HepG2 (cell line): ENCODE results near the gene SNX21. TPM values are rescaled to one million over a fixed set of nuclear protein-coding genes. Genes with fewer than 3 reads are reported as not detected.
A peak's percentile ranks its signal among the peaks of the same experiment; 100 is the strongest.

Experiments used
- BCL3 ChIP-seq: sonication (generic); formaldehyde crosslinking; IDR thresholded peaks from 2 replicates; pipeline ENCODE4 v1.5.1; 2020; ENCODE audit warnings: mild to moderate bottlenecking, missing genetic modification reagents, moderate library complexity
- CBFB ChIP-seq: sonication (generic); formaldehyde crosslinking; IDR thresholded peaks from 2 replicates; pipeline ENCODE4 v1.4.0; 2020; ENCODE audit warnings: missing genetic modification reagents
- CEBPG ChIP-seq: IDR thresholded peaks from 2 replicates; pipeline ENCODE4 v1.6.1; 2016
- EP300 ChIP-seq, 3 experiments: sonication (generic) in 1 of 3; formaldehyde crosslinking in 1 of 3; IDR thresholded peaks; 2 replicates each; pipeline versions ENCODE4 v1.5.1 to v1.6.1; 2011 to 2020; ENCODE audit warnings: low read depth in 2 of 3, low read length in 2 of 3, borderline replicate concordance in 1 of 3, improper control_type of control experiment in 1 of 3, mild to moderate bottlenecking in 1 of 3, missing genetic modification reagents in 1 of 3, moderate library complexity in 1 of 3
- ERF ChIP-seq: IDR thresholded peaks from 2 replicates; pipeline ENCODE4 v1.6.1; 2018; ENCODE audit warnings: missing biosample characterization, missing genetic modification reagents
- FOXJ3 ChIP-seq: sonication (generic); formaldehyde crosslinking; IDR thresholded peaks from 2 replicates; pipeline ENCODE4 v1.4.0; 2020; ENCODE audit warnings: missing genetic modification reagents, mild to moderate bottlenecking, borderline replicate concordance
- GATA4 ChIP-seq: sonication (generic); IDR thresholded peaks from 2 replicates; pipeline ENCODE4 v1.6.1; 2016; ENCODE audit warnings: antibody characterized with exemption, low read depth, borderline replicate concordance
- JDP2 ChIP-seq: sonication (generic); formaldehyde crosslinking; IDR thresholded peaks from 2 replicates; pipeline ENCODE4 v1.8.1; 2022; ENCODE audit warnings: missing genetic modification reagents, borderline replicate concordance
- MAZ ChIP-seq, 2 experiments: sonication (generic) in 1 of 2; formaldehyde crosslinking in 1 of 2; IDR thresholded peaks; 2 replicates each; pipeline versions ENCODE4 v1.5.0 to v1.6.1; 2012 to 2020; ENCODE audit warnings: low read depth in 2 of 2, mild to moderate bottlenecking in 2 of 2, borderline replicate concordance in 1 of 2, improper control_type of control experiment in 1 of 2, low read length in 1 of 2, missing genetic modification reagents in 1 of 2, moderate library complexity in 1 of 2
- MEF2D ChIP-seq: sonication (generic); formaldehyde crosslinking; IDR thresholded peaks from 2 replicates; pipeline ENCODE4 v1.5.1; 2020; ENCODE audit warnings: mild to moderate bottlenecking, missing genetic modification reagents
- MIER3 ChIP-seq: IDR thresholded peaks from 2 replicates; pipeline ENCODE4 v1.6.1; 2016; ENCODE audit warnings: missing compliant biosample characterization, borderline replicate concordance
- RCOR2 ChIP-seq: IDR thresholded peaks from 2 replicates; pipeline ENCODE4 v1.6.1; 2016; ENCODE audit warnings: missing biosample characterization, missing genetic modification reagents
- RELA ChIP-seq: sonication (generic); formaldehyde crosslinking; IDR thresholded peaks from 2 replicates; pipeline ENCODE4 v1.4.0; 2020; ENCODE audit warnings: missing genetic modification reagents
- RORA ChIP-seq: sonication (generic); formaldehyde crosslinking; IDR thresholded peaks from 2 replicates; pipeline ENCODE4 v1.5.0; 2020; ENCODE audit warnings: mild to moderate bottlenecking, missing genetic modification reagents, moderate library complexity
- SNAI1 ChIP-seq: sonication (generic); formaldehyde crosslinking; IDR thresholded peaks from 2 replicates; pipeline ENCODE4 v1.5.0; 2020; ENCODE audit warnings: mild to moderate bottlenecking, missing genetic modification reagents, borderline replicate concordance
- SNRNP70 ChIP-seq: fragments of 200-400 bp; formaldehyde crosslinking; IDR thresholded peaks from 2 replicates; pipeline ENCODE4 v1.6.1; 2017; ENCODE audit warnings: mild to moderate bottlenecking, low read depth, low read length, moderate library complexity
- STAG1 ChIP-seq: sonication (generic); formaldehyde crosslinking; IDR thresholded peaks from 2 replicates; pipeline ENCODE4 v1.4.0; 2020; ENCODE audit warnings: missing genetic modification reagents
- TAF15 ChIP-seq: fragments of 200-400 bp; formaldehyde crosslinking; IDR thresholded peaks from one replicate; pipeline ENCODE4 v1.6.1; 2018; ENCODE audit warnings: mild to moderate bottlenecking, low read depth, low read length; ENCODE audit not compliant: poor library complexity, severe bottlenecking
- ZBTB44 ChIP-seq: sonication (generic); formaldehyde crosslinking; IDR thresholded peaks from 2 replicates; pipeline ENCODE4 v1.4.0; 2020; ENCODE audit warnings: missing genetic modification reagents
- ZNF232 ChIP-seq: sonication (generic); formaldehyde crosslinking; IDR thresholded peaks from 2 replicates; pipeline ENCODE4 v1.4.0; 2020; ENCODE audit warnings: missing genetic modification reagents, borderline replicate concordance
- ZNF235 ChIP-seq: sonication (generic); formaldehyde crosslinking; IDR thresholded peaks from 2 replicates; pipeline ENCODE4 v1.8.1; 2023; ENCODE audit warnings: mild to moderate bottlenecking, missing genetic modification reagents, borderline replicate concordance
- ZNF383 ChIP-seq: sonication (generic); formaldehyde crosslinking; IDR thresholded peaks from 2 replicates; pipeline ENCODE4 v1.4.0; 2020; ENCODE audit warnings: missing genetic modification reagents, mild to moderate bottlenecking, borderline replicate concordance
- ZNF430 ChIP-seq: sonication (generic); formaldehyde crosslinking; IDR thresholded peaks from 2 replicates; pipeline ENCODE4 v1.9.0; 2021; ENCODE audit warnings: mild to moderate bottlenecking, missing genetic modification reagents
- ZNF446 ChIP-seq: sonication (generic); formaldehyde crosslinking; IDR thresholded peaks from 2 replicates; pipeline ENCODE4 v1.5.0; 2020; ENCODE audit warnings: mild to moderate bottlenecking, missing genetic modification reagents
- ZNF557 ChIP-seq: sonication (generic); formaldehyde crosslinking; IDR thresholded peaks from 2 replicates; pipeline ENCODE4 v1.4.0; 2020; ENCODE audit warnings: missing genetic modification reagents
- ZNF879 ChIP-seq: sonication (generic); formaldehyde crosslinking; IDR thresholded peaks from 2 replicates; pipeline ENCODE4 v1.8.1; 2023; ENCODE audit warnings: missing genetic modification reagents
- polyA plus RNA-seq, 8 experiments: library from polyadenylated mRNA; depleted of rRNA in 3 of 8; stranded (reverse) in 7 of 8; unstranded in 1 of 8; fragments of >200 nt; fragmentation: Illumina TruSeq in 4 of 8; extraction: Trizol in 4 of 8; gene quantifications; 2 replicates each; pipeline versions ENCODE4 v1.2.1 to v1.2.3, GENCODE V29; 2011 to 2016; ENCODE audit warnings: low read depth in 4 of 8, missing spikeins in 1 of 8, mixed read lengths in 1 of 8; ENCODE audit not compliant: insufficient read depth in 1 of 8
- total RNA-seq, 5 experiments: library from RNA; depleted of rRNA; stranded (reverse); fragments of >200 nt; fragmentation: Illumina TruSeq; extraction: Trizol; gene quantifications; 2 replicates each; pipeline ENCODE4 v1.2.3, GENCODE V29; 2016; ENCODE audit warnings: low read depth in 1 of 5

Gene SNX21
- total and polyA plus RNA-seq, 2 of the 13 experiments (the other 11 are each of a cell fraction or from before 2014, with no cell fraction given), result 7.7 to 12.8 TPM

- peak; percentile 89 for TF ChIP-seq BCL3
- peak; percentile 82 for TF ChIP-seq ZNF235 (CRISPR knock-in tag)
- no peak for TF ChIP-seq ZNF383 (CRISPR knock-in tag)
- TF ChIP-seq RCOR2, result 0 out of 2 replicates have a peak, but pooled peaks have one; percentile 1
- no peak for TF ChIP-seq SNRNP70
- TF ChIP-seq ERF (CRISPR knock-in tag), result peak; percentile 85
- peak; percentile 95 for TF ChIP-seq ZNF430
- TF ChIP-seq FOXJ3 (CRISPR knock-in tag), result peak; percentile 55; the same call in 1 of the 2 replicates
- peak; percentile 56; the same call in 1 of the 2 replicates for TF ChIP-seq RELA
- TF ChIP-seq SNAI1 (CRISPR knock-in tag), result peak; percentile 29; the same call in 1 of the 2 replicates
- TF ChIP-seq GATA4, result peak; percentile 48
- peak; percentile 15; the same call in 1 of the 2 replicates for TF ChIP-seq ZNF232 (CRISPR knock-in tag)
- no peak; the same call in 1 of the 2 replicates for TF ChIP-seq MEF2D
- no peak; the same call in 1 of the 2 replicates for TF ChIP-seq MAZ (IDR thresholded peaks at IDR 0.05; ENCODE audit: borderline replicate concordance, low read depth, low read length)
- TF ChIP-seq MAZ (CRISPR knock-in tag; IDR thresholded peaks at IDR 0.05; ENCODE audit: low read depth), result peak; percentile 71; the same call in 1 of the 2 replicates
- peak; percentile 82 for TF ChIP-seq TAF15
- TF ChIP-seq ZNF879 (CRISPR knock-in tag), result peak; percentile 95; the same call in 1 of the 2 replicates
- no peak for TF ChIP-seq RORA
- peak; percentile 67; the same call in 1 of the 2 replicates for TF ChIP-seq MIER3 (CRISPR knock-in tag)
- TF ChIP-seq ZBTB44 (CRISPR knock-in tag), result peak; percentile 82; the same call in 1 of the 2 replicates
- peak; percentile 73 for TF ChIP-seq CBFB (CRISPR knock-in tag)
- peak; percentile 81; the same call in 1 of the 2 replicates for TF ChIP-seq ZNF446 (CRISPR knock-in tag)
- no peak for TF ChIP-seq ZNF557
- peak; percentile 41 for TF ChIP-seq CEBPG
- no peak for TF ChIP-seq JDP2 (CRISPR knock-in tag)
- peak in 1 of 2 experiments; percentile 41; a peak in 1 of 4 replicates for TF ChIP-seq EP300 (IDR thresholded peaks at IDR 0.05; ENCODE audit: low read depth in 2 of 2, low read length in 2 of 2)
- 0 out of 2 replicates have a peak, but pooled peaks have one; percentile 44 for TF ChIP-seq EP300 (CRISPR knock-in tag; IDR thresholded peaks at IDR 0.05; ENCODE audit: borderline replicate concordance)
- TF ChIP-seq STAG1 (CRISPR knock-in tag), result peak; percentile 24; the same call in 1 of the 2 replicates
Measured at GRCh38 chr20:45857114-45857881, 23.7 kb downstream of the SNX21 start, which contains the start of the genes ACOT8 and ZSWIM3 (continued).
